Anterior cingulate cortex (tissue), 58 donors: ENCODE results near the gene OR10H5.
"Not testable (repeated sequence)": the region's sequence is repeated elsewhere in the genome, so short reads cannot be mapped to it uniquely, and the experiment has no call there.

Experiments
- DNase-seq, 58 donors: peaks; one replicate each; lab custom pipeline; 2025; lab: John Stamatoyannopoulos, UW

The OR10H5 gene, protein sequence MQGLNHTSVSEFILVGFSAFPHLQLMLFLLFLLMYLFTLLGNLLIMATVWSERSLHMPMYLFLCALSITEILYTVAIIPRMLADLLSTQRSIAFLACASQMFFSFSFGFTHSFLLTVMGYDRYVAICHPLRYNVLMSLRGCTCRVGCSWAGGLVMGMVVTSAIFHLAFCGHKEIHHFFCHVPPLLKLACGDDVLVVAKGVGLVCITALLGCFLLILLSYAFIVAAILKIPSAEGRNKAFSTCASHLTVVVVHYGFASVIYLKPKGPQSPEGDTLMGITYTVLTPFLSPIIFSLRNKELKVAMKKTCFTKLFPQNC

DNA sequence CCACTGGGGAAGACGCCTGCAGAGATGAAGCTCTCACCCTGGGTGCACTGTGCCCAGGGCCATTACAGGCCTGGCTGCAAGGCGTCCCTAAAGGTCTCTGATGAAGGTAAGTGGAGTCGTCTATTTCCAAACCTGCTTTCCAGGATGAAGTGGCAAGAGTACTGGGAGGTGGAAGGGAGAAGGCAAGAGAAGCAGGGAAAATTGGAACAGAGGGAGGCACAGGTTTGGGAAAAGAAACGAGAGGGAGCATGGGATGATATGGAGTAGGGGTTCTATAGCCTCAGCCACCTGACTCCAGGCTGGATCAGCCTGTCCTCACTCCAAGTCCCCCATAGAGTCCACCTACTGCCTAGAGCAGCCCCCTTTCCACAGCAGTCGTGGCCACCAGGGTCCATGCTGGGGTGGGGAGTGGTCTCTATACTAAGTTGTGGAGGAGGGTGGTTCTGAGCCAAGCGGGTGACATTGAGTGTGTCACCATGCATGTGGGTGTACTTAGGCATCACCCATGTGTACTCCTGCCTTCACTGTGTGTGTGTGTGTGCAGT, at the start of gene OR10H5:
OR10H5 (plus strand) TSS at position 51 of the 545 bp plus-strand sequence. CDS start 6,388 bp downstream, outside the sequence.
- DNase-seq, result no peak

DNA sequence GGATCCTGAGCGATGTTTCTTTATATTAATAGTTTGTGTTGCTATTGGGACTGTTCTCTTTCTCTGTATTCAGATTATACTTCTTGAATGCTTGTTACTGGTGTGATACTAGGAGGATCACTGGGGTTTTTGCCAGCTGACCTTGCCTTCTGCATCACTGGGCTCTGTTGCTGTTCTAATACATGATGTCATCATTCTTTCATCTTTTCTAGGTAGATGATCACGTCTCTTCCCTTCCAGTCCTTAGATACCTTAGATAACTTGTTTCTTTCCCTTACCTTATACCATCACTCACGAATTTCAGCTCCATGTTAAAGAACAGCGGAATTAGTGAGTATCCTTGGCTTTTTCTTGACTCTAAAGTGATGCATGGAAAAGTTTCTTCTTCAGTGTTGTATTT, 49.7 kb upstream of the OR10H5 start, which contains the start of gene OR10H3:
OR10H3 (plus strand) TSS at position 264 of the 400 bp plus-strand sequence. CDS start 3,408 bp downstream, outside the sequence.
- no peak for DNase-seq

DNA sequence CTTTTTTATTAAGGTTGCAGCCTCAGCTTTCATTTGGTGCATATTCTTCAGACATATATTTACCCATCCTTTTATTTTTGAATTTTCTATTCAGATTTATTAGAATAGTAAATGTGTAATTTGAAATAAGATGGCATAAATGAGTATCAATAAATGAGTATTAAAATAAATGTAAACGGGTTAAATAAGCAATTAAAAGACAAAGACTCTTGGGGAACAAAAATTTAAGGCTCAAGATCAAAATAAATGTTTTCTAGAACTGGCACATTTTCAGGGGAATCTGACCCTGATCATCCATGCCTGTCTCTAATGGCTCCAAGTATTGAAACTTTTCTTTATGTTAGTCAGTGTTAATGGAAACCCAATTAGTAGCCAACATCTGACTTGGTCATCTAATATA, 46.7 kb upstream of the OR10H5 start:
- no peak for DNase-seq

DNA sequence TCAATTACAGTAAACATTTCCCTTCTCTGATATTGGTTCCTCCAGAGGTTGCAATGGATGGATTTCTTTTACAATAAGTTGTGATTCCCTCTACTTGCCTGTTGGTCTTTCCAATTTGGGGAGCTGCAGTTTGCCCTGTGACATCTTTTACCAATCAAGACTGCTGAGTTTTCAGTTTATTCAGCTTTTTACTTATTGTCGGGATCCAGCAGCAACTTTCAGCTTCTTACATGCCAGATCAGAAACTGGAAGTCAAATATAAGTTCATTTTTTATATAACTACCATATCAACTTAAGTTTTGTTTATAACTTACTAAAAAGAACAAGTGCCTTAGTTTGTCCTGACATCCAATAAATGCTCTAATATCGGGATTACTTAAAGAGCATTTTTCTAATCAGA, 39.2 kb upstream of the OR10H5 start:
- no peak for DNase-seq

DNA sequence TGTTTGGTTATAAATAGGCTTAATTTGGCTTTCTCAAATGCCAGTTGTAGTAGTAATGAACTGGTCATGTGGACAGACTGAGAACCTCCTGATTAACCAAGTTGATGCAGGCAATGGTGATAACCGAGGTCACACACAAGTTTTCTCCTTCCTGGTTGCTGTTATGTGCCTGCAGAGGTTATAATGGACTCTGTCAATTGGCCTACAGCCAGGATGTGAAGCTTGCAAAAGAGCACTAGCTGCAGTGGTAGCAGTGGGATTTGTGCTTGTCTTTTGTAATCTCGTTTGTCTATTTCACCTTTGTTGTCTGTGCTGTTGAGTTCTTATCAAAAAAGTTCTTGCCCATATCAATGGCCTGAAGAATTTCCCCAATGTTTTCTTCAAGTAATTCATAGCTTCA, 29.1 kb upstream of the OR10H5 start:
- no peak for DNase-seq

DNA sequence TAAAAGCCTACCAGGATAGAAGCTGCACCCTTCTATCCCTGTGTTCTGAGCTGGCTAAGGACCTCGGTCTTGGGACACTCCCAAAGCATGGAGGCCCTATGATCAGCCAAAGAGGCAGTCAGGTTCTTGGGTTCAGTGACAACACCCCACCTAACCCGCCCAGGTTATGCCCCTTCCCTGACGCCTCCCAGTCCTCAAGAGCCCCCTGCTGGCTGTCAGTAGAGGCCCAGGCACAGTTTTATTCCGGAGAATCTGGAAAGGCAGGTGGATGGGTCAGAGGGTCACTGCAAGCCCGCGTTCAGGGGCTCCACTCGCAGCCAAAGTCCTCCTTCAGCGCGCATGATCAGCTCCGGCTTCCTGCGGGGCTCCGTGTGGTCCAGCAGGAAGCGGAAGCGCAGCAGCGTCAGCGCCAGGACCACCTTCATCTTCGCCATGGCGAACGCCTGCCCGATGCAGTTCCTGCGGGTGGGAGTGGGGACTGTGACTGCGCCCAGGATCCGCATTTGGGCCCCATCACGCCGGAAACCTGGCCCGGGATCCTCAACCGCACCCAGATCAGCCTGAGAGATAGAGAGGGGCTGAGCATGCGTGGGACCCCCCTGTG, 27.4 kb upstream of the OR10H5 start:
- DNase-seq, result no peak

DNA sequence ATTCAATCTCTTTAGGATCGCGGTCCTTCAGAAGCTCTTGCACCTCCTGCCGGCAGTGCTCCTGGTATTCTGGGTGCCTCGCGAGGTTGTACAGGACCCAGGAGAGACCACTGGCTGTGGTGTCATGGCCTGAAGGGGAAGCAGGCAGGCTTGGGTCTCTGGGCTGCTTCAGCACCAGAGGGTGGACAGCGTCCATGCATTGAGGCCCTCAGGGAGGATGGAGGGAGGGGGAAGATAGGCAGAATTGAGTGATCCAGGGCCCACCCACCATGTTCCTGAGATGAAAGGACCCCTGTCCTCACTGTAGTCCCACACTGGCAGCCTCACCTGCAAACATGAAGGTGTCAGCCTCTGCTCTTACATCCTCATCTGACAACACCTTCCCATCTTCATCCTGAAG, 17.9 kb upstream of the OR10H5 start:
- DNase-seq, result no peak

DNA sequence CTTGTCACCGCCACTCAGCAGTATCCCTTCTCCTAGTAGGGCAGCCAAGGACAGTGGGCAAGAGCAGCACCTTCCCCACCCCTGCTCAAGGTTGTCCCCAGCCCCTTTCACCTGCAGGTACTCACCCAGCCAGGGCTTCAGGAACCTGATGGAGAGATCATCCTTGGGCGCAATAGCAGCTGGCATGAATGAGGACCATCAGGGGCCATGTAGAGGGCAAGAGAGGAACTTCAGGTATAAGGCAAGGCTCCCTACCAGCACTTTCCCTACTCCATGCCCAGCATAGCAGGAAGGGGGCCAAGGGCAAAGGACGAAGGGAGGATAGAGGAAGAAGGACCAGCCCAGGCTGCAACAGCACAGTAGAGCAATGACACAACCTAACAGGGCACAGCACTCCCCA, 13.3 kb upstream of the OR10H5 start:
- DNase-seq, result not testable (repeated sequence)

DNA sequence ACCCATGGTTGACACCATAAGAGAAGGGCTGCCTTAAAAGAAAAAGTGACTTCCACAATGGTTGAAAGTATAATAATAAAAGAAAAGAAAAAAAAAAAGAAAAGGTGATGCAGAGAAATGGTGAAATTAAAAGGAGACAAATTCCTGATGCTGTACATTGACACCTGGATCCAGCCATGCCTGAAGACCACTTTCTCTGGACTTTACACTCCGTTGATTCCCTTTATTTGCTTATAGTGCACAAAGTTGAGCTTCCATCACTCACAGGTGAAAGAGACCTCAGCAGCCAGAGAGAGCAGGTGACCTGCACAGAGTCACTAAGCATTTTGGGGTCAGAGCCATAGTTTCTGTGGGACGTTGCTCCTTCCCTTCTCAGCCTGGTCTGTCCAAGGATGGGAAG, 12.2 kb upstream of the OR10H5 start:
- no peak for DNase-seq

DNA sequence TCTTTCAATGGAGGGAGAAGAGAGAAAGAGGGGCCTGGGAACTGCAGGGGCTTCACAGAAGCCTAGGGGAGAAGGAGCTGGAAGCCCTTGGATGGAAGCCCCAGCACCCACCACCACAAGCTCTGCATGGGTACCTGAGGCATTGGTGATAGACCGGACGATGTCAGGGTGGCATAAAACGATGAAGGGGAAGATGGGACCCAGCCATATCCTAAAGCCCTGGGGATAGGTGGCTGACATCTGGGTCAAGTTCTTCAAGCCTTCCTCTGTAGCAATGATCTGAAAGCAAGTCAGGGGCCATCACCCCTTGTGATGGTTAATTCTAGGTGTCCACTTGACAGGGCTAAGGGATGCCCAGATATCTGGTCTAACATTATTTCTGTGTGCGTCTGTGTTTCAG, 11.2 kb upstream of the OR10H5 start:
- DNase-seq, result no peak

DNA sequence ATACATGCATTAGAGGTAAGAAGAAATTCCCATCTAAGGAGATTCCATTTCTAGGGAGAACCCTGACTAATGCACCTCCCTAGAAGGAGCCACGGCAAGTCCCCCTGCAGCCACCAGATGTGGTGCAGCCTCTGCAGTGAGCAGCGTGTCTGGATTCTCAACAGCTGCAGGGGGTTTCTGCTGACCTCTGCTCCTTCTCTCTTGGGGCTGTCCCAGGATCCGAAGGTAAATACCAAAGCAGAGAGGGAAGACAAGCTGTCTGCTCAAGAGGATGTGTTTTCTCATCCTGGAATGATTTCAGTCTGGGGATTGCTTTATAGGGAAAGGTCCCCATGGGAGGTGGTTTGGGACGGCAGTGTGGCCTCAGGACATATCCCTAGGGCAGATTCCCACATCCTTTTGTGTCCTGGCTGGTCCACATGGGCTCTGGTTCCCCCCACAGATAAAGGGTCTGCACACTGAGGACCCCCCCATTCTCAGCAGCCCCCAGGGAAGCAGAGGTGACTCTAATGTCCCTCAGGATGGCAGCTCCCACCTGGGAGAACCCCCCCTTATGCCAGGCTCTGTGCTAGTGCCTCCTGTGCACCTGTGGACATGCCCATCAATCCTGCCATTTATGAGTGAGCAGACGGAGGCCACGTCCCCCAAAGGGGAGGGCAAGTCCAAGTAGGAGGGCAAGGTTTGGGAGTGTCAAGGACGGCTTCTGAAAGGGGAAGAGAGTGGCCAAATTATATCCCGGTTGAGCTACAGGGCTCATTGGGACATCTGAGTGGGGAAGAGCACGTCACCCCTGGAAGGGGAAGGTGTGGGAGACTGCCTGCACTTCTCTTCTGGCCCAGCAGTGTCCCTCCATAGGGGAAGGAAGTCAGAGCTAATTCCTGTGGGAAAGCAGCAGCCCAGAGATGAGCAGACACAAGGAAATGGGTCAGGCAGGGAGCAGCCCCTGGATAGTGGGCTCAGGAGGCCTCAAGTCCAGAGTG, 10.2 kb upstream of the OR10H5 start:
- DNase-seq, result no peak

DNA sequence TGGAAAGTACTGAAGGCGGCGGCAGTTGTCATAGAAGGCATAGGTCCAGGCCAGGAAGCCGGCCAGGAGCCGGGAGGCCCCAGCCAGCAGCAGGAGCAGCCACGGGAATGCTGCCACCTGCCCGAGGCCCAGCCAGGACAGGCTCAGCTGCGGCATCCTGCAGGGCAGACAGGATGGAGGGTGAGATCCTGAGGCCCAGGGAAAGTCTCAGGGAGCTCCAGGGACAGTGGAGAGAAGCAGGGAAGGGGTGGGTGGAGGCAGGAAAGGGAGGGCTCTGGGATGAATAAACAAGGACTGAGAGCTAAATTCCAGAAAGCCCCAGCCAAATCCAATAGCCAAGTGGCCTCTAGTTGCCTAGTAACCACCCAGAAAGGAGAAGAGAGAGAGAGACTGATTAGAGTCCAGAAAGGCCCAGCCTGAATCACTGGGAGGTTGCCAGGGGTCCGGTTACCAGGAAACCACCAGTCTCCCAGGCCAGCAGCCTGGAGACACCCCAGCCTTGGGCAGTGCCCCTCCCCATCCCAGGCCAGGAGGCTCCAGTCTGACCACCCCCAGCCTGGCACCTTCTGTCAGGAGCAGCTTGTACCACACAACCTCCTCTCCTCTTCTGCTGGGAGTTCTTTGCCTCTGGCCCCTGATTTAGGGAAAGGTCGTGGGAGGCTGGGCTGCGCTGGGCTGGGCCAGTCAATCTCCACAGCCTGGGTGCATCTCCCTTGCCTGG, 7.5 kb upstream of the OR10H5 start:
- peak; percentile 10 to 97 (median 85) for DNase-seq

DNA sequence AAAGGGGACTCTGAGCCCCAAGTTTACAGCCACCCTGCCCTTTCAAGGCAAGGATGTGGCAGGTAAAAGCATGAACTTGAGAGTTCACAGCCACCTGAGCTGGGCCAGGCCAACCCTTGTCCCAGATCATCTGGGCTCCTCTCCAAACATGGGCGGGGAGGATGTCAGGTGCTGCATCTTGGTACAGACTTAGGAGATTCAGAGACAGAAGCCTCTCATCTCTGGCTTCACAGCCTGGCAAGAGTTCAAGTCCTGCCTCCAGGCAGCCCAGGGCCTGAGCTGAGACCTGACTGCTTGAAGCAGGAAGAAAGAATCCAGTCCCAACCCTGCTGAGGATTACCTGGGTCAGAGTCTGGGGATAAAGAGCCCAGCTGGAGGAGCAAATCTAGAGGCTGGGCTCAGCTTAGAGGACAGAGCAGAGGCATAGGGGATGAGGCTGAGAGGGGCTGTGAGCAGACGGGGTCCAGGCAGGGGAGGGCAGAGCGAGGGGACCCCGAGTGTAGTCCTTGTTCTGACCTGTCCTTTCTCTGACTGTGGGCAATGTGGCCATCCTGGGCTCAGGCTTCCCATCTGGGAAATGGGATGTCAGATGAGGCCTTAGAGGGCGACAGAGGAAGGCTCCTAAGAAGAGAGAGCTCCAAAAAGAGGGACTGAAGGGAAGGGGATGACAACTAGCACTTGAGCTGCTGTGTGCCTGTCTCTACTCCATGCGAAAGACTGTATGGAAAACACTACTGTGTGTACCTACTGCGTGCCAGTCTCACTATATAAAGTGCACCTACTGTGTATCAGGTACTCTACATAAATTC, 6.6 kb upstream of the OR10H5 start:
- peak in 20 of 58 donors; percentile 5 to 64 (median 18) for DNase-seq

DNA sequence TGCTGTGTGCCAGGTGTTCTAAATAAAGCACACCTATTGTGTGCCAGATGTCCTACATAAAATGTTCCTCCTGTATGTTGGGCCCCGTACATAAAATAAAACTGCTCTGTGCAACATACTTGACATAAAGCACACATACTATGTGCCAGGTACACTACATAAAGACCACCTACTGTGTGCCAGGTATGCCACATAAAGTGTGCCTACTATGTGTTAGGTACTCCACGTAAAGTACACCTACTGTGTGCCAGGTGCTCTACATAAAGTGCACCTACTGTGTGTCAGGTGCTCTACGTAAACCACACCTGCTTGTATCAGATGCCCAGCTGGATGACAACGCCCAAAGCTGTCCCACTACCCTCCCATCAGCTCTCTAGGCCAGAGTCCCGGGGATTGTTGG, 5.8 kb upstream of the OR10H5 start:
- DNase-seq, result no peak

DNA sequence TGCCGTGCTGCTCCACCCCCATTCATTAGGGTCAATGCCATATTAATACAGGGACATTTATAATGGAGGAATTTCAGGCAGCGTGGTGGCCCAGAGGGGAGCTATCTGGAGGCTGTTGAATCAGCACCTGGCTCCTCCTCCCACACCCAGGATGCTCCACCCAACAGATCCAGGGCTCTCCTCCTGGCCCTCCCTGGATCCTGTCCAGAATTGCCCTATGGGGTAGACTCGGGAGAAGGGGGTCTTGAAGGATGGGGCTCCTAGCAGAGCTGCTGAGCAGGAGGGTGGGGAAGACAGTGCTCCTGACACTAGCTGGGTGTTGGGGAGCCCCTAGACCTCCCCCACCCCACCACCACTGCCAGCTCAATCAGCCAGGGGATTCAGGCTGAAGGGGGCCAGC, 5.2 kb upstream of the OR10H5 start:
- DNase-seq, result no peak

DNA sequence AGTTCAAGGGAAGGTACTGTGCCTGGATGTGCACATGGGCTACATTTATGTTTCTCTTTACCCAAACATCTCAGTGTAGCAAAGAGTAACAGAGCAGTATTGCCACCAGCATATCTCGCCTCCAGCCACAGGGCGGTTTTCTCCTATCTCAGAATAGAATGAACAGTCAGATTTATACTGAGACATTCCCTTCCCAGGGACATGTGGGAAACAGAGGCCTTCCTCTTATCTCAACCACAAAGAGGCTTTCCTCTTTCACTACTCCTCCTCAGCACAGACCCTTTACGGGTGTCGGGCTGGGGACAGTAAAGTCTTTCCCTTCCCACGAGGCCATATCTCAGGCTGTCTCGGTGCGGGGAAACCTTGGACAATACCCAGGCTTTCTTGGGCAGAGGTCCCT, 4.6 kb upstream of the OR10H5 start:
- DNase-seq, result peak in 6 of 58 donors; percentile 1 to 8 (median 5)

DNA sequence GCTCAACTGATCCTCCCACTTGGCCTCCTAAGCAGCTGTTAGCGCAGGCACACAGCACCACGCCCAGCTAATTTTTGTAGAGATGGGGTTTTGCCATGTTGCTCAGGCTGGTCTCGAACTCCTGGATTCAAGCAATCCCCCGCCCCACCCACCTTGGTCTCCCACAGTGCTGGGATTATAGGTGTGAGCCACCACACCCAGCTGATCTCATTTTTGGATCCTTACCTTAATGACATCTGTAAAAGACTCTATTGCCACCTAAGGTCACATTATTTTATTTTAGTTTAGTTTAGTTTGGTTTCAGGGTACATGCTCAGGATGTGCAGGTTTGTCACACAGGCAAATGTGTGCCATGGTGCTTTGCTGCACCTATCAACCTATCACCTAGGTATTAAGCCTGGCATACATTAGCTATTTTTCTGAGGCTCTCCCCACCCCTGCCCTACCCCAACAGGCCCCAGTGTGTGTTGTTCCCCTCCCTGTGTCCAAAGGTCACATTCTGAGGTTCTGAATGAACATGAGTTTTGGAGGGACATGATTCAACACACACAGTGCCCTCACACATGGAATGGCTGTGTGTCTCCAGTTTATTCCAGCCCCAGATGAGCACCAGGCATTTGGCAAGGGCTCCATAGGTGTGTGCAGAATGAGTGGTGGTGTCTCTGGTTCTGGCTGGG, 1.3 kb downstream of the OR10H5 start:
- no peak for DNase-seq

DNA sequence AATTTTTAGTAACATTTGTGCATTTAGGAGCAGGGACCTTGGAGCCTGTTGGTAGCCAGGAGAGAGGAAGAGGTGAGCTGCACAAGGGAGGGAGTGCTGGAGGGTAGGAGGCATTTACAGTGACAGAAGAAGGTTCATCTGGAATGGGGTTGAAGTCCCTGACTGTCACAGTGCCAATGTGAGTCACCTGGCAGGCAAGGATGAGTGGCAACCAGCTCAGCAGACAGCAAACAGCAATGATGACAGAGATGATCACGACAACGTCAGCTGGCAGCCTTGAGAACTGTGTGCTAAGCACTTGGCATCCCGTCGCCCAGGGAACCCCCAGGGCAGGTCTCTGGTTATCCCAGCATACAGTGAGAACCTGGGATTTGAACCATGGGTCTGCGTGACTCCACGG, 2.6 kb downstream of the OR10H5 start:
- DNase-seq, result no peak

DNA sequence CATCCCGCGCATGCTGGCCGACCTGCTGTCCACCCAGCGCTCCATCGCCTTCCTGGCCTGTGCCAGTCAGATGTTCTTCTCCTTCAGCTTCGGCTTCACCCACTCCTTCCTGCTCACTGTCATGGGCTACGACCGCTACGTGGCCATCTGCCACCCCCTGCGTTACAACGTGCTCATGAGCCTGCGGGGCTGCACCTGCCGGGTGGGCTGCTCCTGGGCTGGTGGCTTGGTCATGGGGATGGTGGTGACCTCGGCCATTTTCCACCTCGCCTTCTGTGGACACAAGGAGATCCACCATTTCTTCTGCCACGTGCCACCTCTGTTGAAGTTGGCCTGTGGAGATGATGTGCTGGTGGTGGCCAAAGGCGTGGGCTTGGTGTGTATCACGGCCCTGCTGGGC, 6.8 kb downstream of the OR10H5 start:
- not testable (repeated sequence) for DNase-seq
